HCT116 (cell line): Measurements from ENCODE around the gene IL17RB. TPM values are rescaled to one million over a fixed set of nuclear protein-coding genes. Genes with fewer than 3 reads are reported as not detected.
A peak's percentile ranks its signal among the peaks of the same experiment; 100 is the strongest.

Source experiments
- ATAC-seq: fragments of 200-7000 bp; cut with Tn5 transposase; 2 replicates; pipeline ENCODE4 v1.9.1; 2020; ENCODE audit warnings: mild to moderate bottlenecking, moderate library complexity
- BruUV-seq: library from RNA; stranded (reverse); fragments of 400-500 nt; replicated peaks from 2 replicates; lab custom pipeline; 2021; lab: Mats Ljungman, UMichigan
- CTCF ChIA-PET: fragments of 300-600 bp; sonication (Branson Sonifier 250); formaldehyde crosslinking; loops from one replicate; lab custom pipeline; 2021; ENCODE audit warnings: antibody characterized with exemption; lab: Charles Lee
- POLR2A ChIA-PET: fragments of 300-600, 350-600 bp; sonication (Branson Sonifier 250); formaldehyde crosslinking; loops from one replicate; lab custom pipeline; 2021; ENCODE audit warnings: antibody characterized with exemption; lab: Charles Lee
- RAD21 ChIA-PET, 2 experiments: fragments of 300-600 bp; sonication (Branson Sonifier 250); formaldehyde crosslinking; loops; one replicate each; lab custom pipeline; 2023; ENCODE audit warnings: low total read pairs in 2 of 2; ENCODE audit not compliant: uncharacterized antibody in 2 of 2, unreplicated experiment in 2 of 2, low non-redundant PET in 1 of 2; lab: Charles Lee
- DNase-seq: peaks from one replicate; pipeline ENCODE4 v3.0.0-alpha.2; 2010; ENCODE audit warnings: low read depth, low spot score
- H2AFZ ChIP-seq: fragments of 200-600 bp; shearing (Covaris generic), sonication (generic); 2 replicates; pipeline ENCODE4 v1.6.1; 2017; ENCODE audit warnings: low read depth, mixed run types, mixed read lengths, antibody characterized with exemption, low read length; ENCODE audit not compliant: poor library complexity, severe bottlenecking
- H3K27ac ChIP-seq: 2 replicates; pipeline ENCODE4 v1.5.1; 2012; ENCODE audit warnings: low read depth, low read length
- H3K27me3 ChIP-seq: fragments of 200-600 bp; sonication (generic); 2 replicates; pipeline ENCODE4 v1.6.1; 2016; ENCODE audit warnings: mixed run types, low read length, mixed read lengths; ENCODE audit not compliant: insufficient read depth
- H3K36me3 ChIP-seq, 2 experiments: fragments of 200-500 bp in 1 of 2; fragments of 200-600 bp in 1 of 2; sonication (Bioruptor generic) in 1 of 2; sonication (generic) in 1 of 2; 2 replicates each; pipeline versions ENCODE4 v1.5.1 to v1.6.1; 2014 to 2016; ENCODE audit warnings: low read length in 2 of 2, inconsistent platforms in 1 of 2, mixed read lengths in 1 of 2, mixed run types in 1 of 2; ENCODE audit not compliant: insufficient read depth in 2 of 2, control insufficient read depth in 1 of 2
- H3K4me1 ChIP-seq, 2 experiments: fragments of 200-600 bp in 1 of 2; sonication (generic) in 1 of 2; 2 replicates each; pipeline versions ENCODE4 v1.5.1 to v1.6.1; 2012 to 2017; ENCODE audit warnings: low read length in 2 of 2, inconsistent platforms in 1 of 2, mild to moderate bottlenecking in 1 of 2, mixed read lengths in 1 of 2, mixed run types in 1 of 2, moderate library complexity in 1 of 2; ENCODE audit not compliant: insufficient read depth in 2 of 2, control insufficient read depth in 1 of 2
- H3K4me2 ChIP-seq: fragments of 200-600 bp; sonication (generic); 2 replicates; pipeline ENCODE4 v1.6.1; 2017; ENCODE audit warnings: mixed run types, low read length, mixed read lengths
- H3K4me3 ChIP-seq, 2 experiments: fragments of 200-600 bp in 1 of 2; sonication (generic) in 1 of 2; replicated peaks in 1 of 2; 2 replicates each; pipeline ENCODE4 v1.5.1; 2011 to 2016; ENCODE audit warnings: low read length in 2 of 2, control low read depth in 1 of 2, low read depth in 1 of 2, mild to moderate bottlenecking in 1 of 2, mixed read lengths in 1 of 2, mixed run types in 1 of 2
- H3K79me2 ChIP-seq: fragments of 200-600 bp; sonication (generic); 2 replicates; pipeline ENCODE4 v1.6.1; 2017; ENCODE audit warnings: mild to moderate bottlenecking, mixed run types, low read length, moderate library complexity, mixed read lengths; ENCODE audit not compliant: insufficient read depth
- H3K9ac ChIP-seq: fragments of 200-600 bp; sonication (generic); 2 replicates; pipeline ENCODE4 v1.6.1; 2016; ENCODE audit warnings: low read length, mixed read lengths
- H3K9me2 ChIP-seq: fragments of 200-600 bp; sonication (generic), shearing (Covaris generic); 2 replicates; pipeline ENCODE4 v1.6.1; 2017; ENCODE audit warnings: mixed run types, mild to moderate bottlenecking, moderate library complexity; ENCODE audit not compliant: insufficient read depth
- H3K9me3 ChIP-seq, 2 experiments: fragments of 200-500 bp in 1 of 2; fragments of 200-600 bp in 1 of 2; sonication (Bioruptor generic) in 1 of 2; sonication (generic) in 1 of 2; 2 replicates each; pipeline ENCODE4 v1.6.1; 2014 to 2017; ENCODE audit warnings: low read length in 2 of 2, mixed read lengths in 2 of 2, inconsistent platforms in 1 of 2, low read depth in 1 of 2, mild to moderate bottlenecking in 1 of 2, mixed run types in 1 of 2, moderate library complexity in 1 of 2; ENCODE audit not compliant: control insufficient read depth in 1 of 2, insufficient read depth in 1 of 2
- H4K20me1 ChIP-seq: fragments of 200-600 bp; sonication (generic), shearing (Covaris generic); 2 replicates; pipeline ENCODE4 v1.6.1; 2017; ENCODE audit warnings: mixed run types, mild to moderate bottlenecking, moderate library complexity; ENCODE audit not compliant: insufficient read depth
- CBX3 ChIP-seq: IDR thresholded peaks from 2 replicates; pipeline ENCODE4 v1.6.1; 2012; ENCODE audit warnings: low read depth
- CEBPB ChIP-seq: IDR thresholded peaks from 2 replicates; pipeline ENCODE4 v1.6.1; 2012; ENCODE audit warnings: low read depth
- ELF1 ChIP-seq: IDR thresholded peaks from 2 replicates; pipeline ENCODE4 v1.6.1; 2012; ENCODE audit warnings: low read depth, borderline replicate concordance
- EZH2phosphoT487 ChIP-seq: fragments of 200-600 bp; IDR thresholded peaks from 2 replicates; pipeline ENCODE4 v1.6.1; 2018; ENCODE audit warnings: antibody characterized with exemption, borderline replicate concordance
- FOSL1 ChIP-seq: IDR thresholded peaks from 2 replicates; pipeline ENCODE4 v1.6.1; 2012; ENCODE audit warnings: low read depth
- MAX ChIP-seq: IDR thresholded peaks from 2 replicates; pipeline ENCODE4 v1.6.1; 2012
- POLR2A ChIP-seq: IDR thresholded peaks from 2 replicates; pipeline ENCODE4 v1.7.0; 2011; ENCODE audit warnings: borderline replicate concordance; ENCODE audit not compliant: insufficient read depth, insufficient read length; ENCODE audit errors: extremely low read depth
- POLR2AphosphoS5 ChIP-seq: IDR thresholded peaks from 2 replicates; pipeline ENCODE4 v1.6.1; 2011; ENCODE audit warnings: mild to moderate bottlenecking, low read depth, low read length, moderate library complexity
- RAD21 ChIP-seq: IDR thresholded peaks from 2 replicates; pipeline ENCODE4 v1.6.1; 2012; ENCODE audit warnings: low read depth, mild to moderate bottlenecking
- REST ChIP-seq: IDR thresholded peaks from 2 replicates; pipeline ENCODE4 v1.6.1; 2012; ENCODE audit warnings: low read depth
- SIN3A ChIP-seq: IDR thresholded peaks from 2 replicates; pipeline ENCODE4 v1.6.1; 2012; ENCODE audit warnings: low read depth
- SP1 ChIP-seq: IDR thresholded peaks from 2 replicates; pipeline ENCODE4 v1.6.1; 2012; ENCODE audit warnings: low read depth
- SRF ChIP-seq: IDR thresholded peaks from 2 replicates; pipeline ENCODE4 v1.6.1; 2012; ENCODE audit warnings: low read depth
- YY1 ChIP-seq: IDR thresholded peaks from 2 replicates; pipeline ENCODE4 v1.6.1; 2011; ENCODE audit warnings: low read length, low read depth, moderate library complexity, mild to moderate bottlenecking; ENCODE audit not compliant: insufficient replicate concordance; ENCODE audit errors: extremely low read depth
- ZBTB33 ChIP-seq: IDR thresholded peaks from 2 replicates; pipeline ENCODE4 v1.6.1; 2011; ENCODE audit warnings: mild to moderate bottlenecking, low read length, moderate library complexity; ENCODE audit not compliant: insufficient replicate concordance; ENCODE audit errors: extremely low read depth
- ZFX ChIP-seq: fragments of 450-650 bp; IDR thresholded peaks from 2 replicates; pipeline ENCODE4 v1.6.1; 2017
- ZNF274 ChIP-seq: fragments of 200-500 bp; sonication (Bioruptor generic); IDR thresholded peaks from 2 replicates; pipeline ENCODE4 v1.6.1; 2014; ENCODE audit warnings: mild to moderate bottlenecking, low read depth, low read length, inconsistent platforms
- intact Hi-C: fragments of 100-400 bp; cut with micrococcal nuclease; formaldehyde crosslinking; loops from 2 replicates; pipeline ENCODE4 v1.10.0; 2022
- total RNA-seq: library from RNA; stranded (reverse); gene quantifications from one replicate; pipeline ENCODE4 v1.2.1, GENCODE V29; 2021; ENCODE audit not compliant: unreplicated experiment
- TF ChIP-seq, protein P1 (sequence below), 3 experiments: fragments of 200-600 bp in 1 of 3; sonication (generic) in 1 of 3; IDR thresholded peaks in 2 of 3; conservative IDR thresholded peaks in 1 of 3; 2 replicates each; pipeline ENCODE4 v1.5.1; 2012 to 2017; ENCODE audit warnings: low read depth in 2 of 3, low read length in 2 of 3, antibody characterized with exemption in 1 of 3, borderline replicate concordance in 1 of 3, control low read depth in 1 of 3, mild to moderate bottlenecking in 1 of 3, mixed read lengths in 1 of 3, mixed run types in 1 of 3, moderate library complexity in 1 of 3; ENCODE audit not compliant: insufficient read depth in 1 of 3
- TF ChIP-seq, protein P2 (sequence below): IDR thresholded peaks from 2 replicates; pipeline ENCODE4 v1.6.1; 2012

The IL17RB gene
- total RNA-seq, 1 experiment from 2014 or later = 8.3 TPM

DNA sequence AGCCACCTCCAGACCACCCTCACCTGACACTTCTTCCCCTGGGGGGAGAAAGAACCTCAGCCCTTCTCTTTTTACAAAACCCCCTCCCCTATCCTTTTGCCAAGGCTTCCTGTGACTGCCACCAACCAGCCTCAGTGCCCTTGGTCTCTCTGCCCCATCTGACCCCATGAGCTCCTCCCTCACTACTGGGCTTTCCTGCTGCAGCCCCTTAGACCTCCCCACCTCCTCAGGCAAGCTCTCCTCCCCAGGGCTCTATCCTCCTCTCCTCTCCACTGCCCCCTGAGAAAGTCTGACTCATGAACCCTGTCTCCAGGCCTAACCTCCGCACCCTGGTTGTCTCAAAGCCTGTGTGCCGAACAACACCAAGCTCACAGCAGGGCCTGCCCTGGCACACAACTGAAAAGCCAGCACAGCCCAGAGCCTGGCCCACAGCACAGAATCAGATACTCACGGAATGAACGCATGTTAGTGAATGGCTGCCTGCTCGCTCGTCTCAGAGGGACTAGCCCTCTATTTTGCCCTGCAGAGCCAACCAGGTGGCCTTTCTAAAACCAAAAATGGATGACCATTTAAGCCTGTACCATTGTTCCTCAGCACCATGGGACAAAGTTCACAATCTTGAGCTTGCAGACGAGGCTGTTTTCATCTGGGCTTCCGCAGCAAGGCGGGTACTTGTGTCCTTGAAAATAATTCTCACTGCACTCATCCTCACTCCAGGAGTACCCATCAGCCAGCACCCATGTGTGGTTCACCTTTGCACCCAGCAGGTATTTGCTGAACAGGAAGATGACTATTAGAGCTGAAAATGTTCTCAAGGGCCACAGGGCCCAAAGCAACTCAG lies 1.9 kb upstream of the IL17RB start:
- H3K4me1 ChIP-seq = peaks cover 39 to 51% of the 10 kb centered on the region in 2 experiments
- TF ChIP-seq RAD21 = no peak
- TF ChIP-seq EZH2phosphoT487 = no peak
- no peak for TF ChIP-seq SRF
- no peak for TF ChIP-seq FOSL1
- TF ChIP-seq MAX = no peak
- no peak for TF ChIP-seq ELF1
- TF ChIP-seq, protein P1, sequence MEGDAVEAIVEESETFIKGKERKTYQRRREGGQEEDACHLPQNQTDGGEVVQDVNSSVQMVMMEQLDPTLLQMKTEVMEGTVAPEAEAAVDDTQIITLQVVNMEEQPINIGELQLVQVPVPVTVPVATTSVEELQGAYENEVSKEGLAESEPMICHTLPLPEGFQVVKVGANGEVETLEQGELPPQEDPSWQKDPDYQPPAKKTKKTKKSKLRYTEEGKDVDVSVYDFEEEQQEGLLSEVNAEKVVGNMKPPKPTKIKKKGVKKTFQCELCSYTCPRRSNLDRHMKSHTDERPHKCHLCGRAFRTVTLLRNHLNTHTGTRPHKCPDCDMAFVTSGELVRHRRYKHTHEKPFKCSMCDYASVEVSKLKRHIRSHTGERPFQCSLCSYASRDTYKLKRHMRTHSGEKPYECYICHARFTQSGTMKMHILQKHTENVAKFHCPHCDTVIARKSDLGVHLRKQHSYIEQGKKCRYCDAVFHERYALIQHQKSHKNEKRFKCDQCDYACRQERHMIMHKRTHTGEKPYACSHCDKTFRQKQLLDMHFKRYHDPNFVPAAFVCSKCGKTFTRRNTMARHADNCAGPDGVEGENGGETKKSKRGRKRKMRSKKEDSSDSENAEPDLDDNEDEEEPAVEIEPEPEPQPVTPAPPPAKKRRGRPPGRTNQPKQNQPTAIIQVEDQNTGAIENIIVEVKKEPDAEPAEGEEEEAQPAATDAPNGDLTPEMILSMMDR (IDR thresholded peaks at IDR 0.05 in 2 of 3, conservative IDR thresholded peaks at IDR 0.05 in 1 of 3; ENCODE audit: borderline replicate concordance in 1 of 3, insufficient read depth in 1 of 3, low read depth in 2 of 3, low read length in 2 of 3) = no peak
- TF ChIP-seq POLR2AphosphoS5 = no peak
- no peak for TF ChIP-seq POLR2A
- no peak for TF ChIP-seq ZNF274
- no peak for TF ChIP-seq SP1
- no peak for TF ChIP-seq REST
- no peak for TF ChIP-seq CBX3
- TF ChIP-seq, protein P2, sequence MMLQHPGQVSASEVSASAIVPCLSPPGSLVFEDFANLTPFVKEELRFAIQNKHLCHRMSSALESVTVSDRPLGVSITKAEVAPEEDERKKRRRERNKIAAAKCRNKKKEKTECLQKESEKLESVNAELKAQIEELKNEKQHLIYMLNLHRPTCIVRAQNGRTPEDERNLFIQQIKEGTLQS = no peak
- no peak for TF ChIP-seq ZBTB33
- TF ChIP-seq SIN3A = no peak
- no peak for TF ChIP-seq YY1
- no peak for TF ChIP-seq CEBPB
- TF ChIP-seq ZFX = no peak

More for the DNA sequence above, 1.9 kb upstream of the IL17RB start:
- Histone ChIP-seq H3K79me2 (peaks cover 6% of the 10 kb centered on the region; the same call in 1 of the 2 replicates), H3K9me3 (no peaks in the 10 kb centered on the region), H2AFZ (no peak overlapping the region), H3K4me2 (peak overlapping the region; percentile 87), H3K36me3 (no peaks in the 10 kb centered on the region), H4K20me1 (no peaks in the 10 kb centered on the region), H3K27me3 (no peaks in the 10 kb centered on the region), H3K27ac (peak overlapping the region; percentile 83; the same call in 1 of the 2 replicates), H3K9me2 (no peaks in the 10 kb centered on the region), H3K9ac (peak overlapping the region; percentile 83), H3K4me3 (peak overlapping the region in 1 of 2 experiments; percentile 72; a peak in 3 of 4 replicates)
- POLR2A ChIA-PET = interaction anchor here (1.7 kb wide), 1 partner anchor 47 kb away, joined by 4 read pairs; the partner anchor contains the start of gene SELENOK
- DNase-seq (no peak), ATAC-seq (no peak)
- CTCF ChIA-PET = no interaction called here
- RAD21 ChIA-PET = no interaction called here
- intact Hi-C loops = no loop called here
- BruUV-seq = no TSS peak
